Calu3 (cell line): ENCODE results near the gene GPR15. TPM values are rescaled to one million over a fixed set of nuclear protein-coding genes. Genes with fewer than 3 reads are reported as not detected.

Source experiments
- BruUV-seq: library from RNA; stranded (reverse); fragments of 400-500 nt; replicated peaks from 2 replicates; lab custom pipeline; 2021; lab: Mats Ljungman, UMichigan
- CTCF ChIA-PET: fragments of 300-600 bp; sonication (Branson Sonifier 250); formaldehyde crosslinking; loops from one replicate; lab custom pipeline; 2022; ENCODE audit warnings: antibody characterized with exemption; lab: Charles Lee
- DNase-seq: peaks from one replicate; pipeline ENCODE4 v3.0.0; 2022
- H3K27ac Mint-ChIP-seq: one replicate; pipeline ENCODE4 v1.8.0; 2022; ENCODE audit warnings: mixed read lengths; ENCODE audit not compliant: unreplicated experiment
- H3K27me3 Mint-ChIP-seq: one replicate; pipeline ENCODE4 v1.8.0; 2022; ENCODE audit warnings: mixed read lengths; ENCODE audit not compliant: unreplicated experiment
- H3K36me3 Mint-ChIP-seq: one replicate; pipeline ENCODE4 v1.8.0; 2022; ENCODE audit warnings: mild to moderate bottlenecking, moderate library complexity, mixed read lengths; ENCODE audit not compliant: insufficient read depth, unreplicated experiment
- H3K4me1 Mint-ChIP-seq: one replicate; pipeline ENCODE4 v1.8.0; 2022; ENCODE audit warnings: mild to moderate bottlenecking, low read depth, mixed read lengths; ENCODE audit not compliant: unreplicated experiment
- H3K4me3 Mint-ChIP-seq: one replicate; pipeline ENCODE4 v1.8.0; 2022; ENCODE audit warnings: mild to moderate bottlenecking, low read depth, moderate library complexity, mixed read lengths; ENCODE audit not compliant: unreplicated experiment
- H3K9me3 Mint-ChIP-seq: one replicate; pipeline ENCODE4 v1.8.0; 2022; ENCODE audit warnings: low read depth, mixed read lengths; ENCODE audit not compliant: unreplicated experiment
- intact Hi-C: fragments of 100-400 bp; cut with micrococcal nuclease; formaldehyde crosslinking; loops from one replicate; pipeline ENCODE4 v1.10.0; 2022; ENCODE audit not compliant: unreplicated experiment
- total RNA-seq: library from RNA; stranded (reverse); gene quantifications from 2 replicates; pipeline ENCODE4 v1.2.3, GENCODE V29; 2022
- TF ChIP-seq, protein P1 (sequence below): fragments of 200-600 bp; IDR thresholded peaks from one replicate; pipeline ENCODE4 v1.8.0; 2022; ENCODE audit warnings: antibody characterized with exemption; ENCODE audit not compliant: unreplicated experiment

Gene GPR15
- total RNA-seq, 1 experiment from 2014 or later: not detected

DNA sequence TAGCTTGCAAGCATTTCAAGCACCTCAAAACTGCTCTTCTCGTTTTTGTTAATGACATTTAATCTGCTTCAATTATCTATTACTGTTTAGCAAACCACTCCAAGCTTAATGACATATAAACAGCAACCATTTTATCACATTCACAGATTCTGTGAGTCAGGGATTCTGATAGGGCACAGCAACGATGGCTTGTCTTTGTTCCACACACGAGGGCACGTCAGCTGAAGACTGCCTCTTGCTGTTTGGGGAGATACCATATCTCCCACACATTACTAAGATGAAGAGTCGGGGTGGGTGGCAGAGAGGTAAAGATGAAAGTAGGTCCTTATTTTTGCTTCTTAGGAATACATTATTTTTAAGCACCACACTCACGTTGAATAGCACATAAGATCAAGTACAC is 42.4 kb downstream of the GPR15 start:
- intact Hi-C loops: no loop called here
- Mint-ChIP-seq H3K4me1 (peaks cover 13% of the 10 kb centered on the region), H3K27ac (no peak overlapping the region), H3K9me3 (no peaks in the 10 kb centered on the region), H3K27me3 (no peaks in the 10 kb centered on the region), H3K36me3 (no peaks in the 10 kb centered on the region), H3K4me3 (no peak overlapping the region)
- TF ChIP-seq, protein P1, sequence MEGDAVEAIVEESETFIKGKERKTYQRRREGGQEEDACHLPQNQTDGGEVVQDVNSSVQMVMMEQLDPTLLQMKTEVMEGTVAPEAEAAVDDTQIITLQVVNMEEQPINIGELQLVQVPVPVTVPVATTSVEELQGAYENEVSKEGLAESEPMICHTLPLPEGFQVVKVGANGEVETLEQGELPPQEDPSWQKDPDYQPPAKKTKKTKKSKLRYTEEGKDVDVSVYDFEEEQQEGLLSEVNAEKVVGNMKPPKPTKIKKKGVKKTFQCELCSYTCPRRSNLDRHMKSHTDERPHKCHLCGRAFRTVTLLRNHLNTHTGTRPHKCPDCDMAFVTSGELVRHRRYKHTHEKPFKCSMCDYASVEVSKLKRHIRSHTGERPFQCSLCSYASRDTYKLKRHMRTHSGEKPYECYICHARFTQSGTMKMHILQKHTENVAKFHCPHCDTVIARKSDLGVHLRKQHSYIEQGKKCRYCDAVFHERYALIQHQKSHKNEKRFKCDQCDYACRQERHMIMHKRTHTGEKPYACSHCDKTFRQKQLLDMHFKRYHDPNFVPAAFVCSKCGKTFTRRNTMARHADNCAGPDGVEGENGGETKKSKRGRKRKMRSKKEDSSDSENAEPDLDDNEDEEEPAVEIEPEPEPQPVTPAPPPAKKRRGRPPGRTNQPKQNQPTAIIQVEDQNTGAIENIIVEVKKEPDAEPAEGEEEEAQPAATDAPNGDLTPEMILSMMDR: no peak
- no TSS peak for BruUV-seq
- CTCF ChIA-PET: no interaction called here
- DNase-seq: no peak

DNA sequence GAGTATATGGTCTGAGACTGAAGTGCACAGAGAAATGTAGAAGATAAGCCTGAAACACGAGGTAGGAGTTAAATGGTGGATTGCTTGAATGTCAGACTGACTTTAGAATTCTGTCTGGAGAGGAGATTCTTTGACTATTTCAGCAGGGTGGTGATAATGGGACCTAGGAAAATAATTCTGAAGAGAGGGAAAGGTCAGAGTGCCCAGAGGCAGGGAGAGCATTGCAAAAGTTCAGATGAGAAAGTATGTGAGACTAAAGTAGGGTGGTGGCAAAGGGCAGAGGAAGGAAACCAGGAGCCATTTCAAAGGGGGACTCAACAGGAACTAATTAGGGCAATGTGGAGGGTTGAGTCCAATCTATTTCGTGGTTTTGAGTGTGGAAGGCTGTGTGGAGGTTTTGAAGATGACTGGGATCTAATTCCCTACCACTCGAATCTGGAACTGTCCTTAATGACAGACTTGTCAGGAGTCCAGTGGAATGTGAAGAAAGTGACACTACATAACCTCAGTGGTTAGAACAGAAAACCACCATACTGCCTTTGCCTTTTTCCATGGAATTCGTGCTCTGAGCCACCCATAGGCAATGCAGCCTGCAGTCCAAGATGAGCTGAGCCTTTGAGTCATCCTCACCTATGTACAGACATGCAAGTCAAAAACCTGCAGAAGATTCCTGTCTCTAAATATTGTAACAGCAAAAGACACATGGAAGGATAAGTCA is 45.6 kb downstream of the GPR15 start:
- H3K4me3 Mint-ChIP-seq: no peak overlapping the region
- no peak for DNase-seq
- peaks cover 6% of the 10 kb centered on the region for H3K36me3 Mint-ChIP-seq
- CTCF ChIA-PET: no interaction called here
- no TSS peak for BruUV-seq
- no peak overlapping the region for H3K27ac Mint-ChIP-seq
- H3K27me3 Mint-ChIP-seq: no peaks in the 10 kb centered on the region
- intact Hi-C loops: no loop called here
- TF ChIP-seq, protein P1: no peak
- peaks cover 13% of the 10 kb centered on the region for H3K4me1 Mint-ChIP-seq
- H3K9me3 Mint-ChIP-seq: no peaks in the 10 kb centered on the region

DNA sequence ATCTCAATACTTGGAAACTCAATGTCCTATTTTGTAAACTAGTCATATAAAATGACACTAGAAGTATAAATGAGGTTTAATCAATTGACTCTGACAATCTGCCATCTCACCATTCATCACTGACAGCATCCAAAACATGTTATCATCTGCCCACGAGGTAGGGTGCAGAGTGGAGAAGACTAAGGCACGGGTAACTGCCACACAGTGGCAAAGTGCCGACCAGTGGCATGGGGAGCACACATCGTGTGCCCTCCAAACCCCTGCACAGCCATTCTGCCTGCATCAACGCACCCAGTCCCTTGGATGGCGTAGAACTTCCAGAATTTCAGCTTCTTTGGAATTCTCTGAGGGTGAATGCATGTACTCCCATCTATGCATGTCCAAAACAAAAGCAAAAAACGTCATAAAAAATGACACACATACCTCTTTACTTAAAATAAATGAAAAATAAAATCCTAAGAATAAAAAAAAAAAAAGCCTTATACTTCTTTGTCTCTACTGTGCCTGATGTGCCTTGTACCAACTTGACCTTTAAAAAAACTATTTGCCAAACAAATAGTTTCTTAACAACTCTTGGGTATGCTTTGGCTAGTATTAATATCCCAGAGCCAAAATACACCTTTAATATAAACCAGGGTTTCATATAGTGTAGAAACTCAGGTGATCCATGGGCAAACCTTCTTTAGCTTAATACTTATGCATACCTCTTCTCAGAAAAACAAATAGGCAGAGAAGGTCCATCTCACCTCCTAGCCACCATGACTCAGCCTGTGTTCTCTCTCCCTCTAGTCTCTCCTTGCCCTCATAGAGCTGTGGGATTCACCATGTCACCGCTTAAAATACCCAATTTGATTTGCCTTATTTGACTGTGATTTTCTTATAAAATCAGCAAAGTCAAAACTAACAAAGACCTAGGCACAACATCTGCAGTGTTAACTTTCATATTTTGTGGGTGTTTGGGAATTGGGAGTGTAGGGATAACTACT is 48.9 kb downstream of the GPR15 start:
- Mint-ChIP-seq H3K4me3 (no peak overlapping the region), H3K36me3 (peaks cover 6% of the 10 kb centered on the region), H3K27me3 (no peaks in the 10 kb centered on the region), H3K27ac (no peak overlapping the region), H3K4me1 (peaks cover 9% of the 10 kb centered on the region), H3K9me3 (no peaks in the 10 kb centered on the region)
- intact Hi-C loops: no loop called here
- CTCF ChIA-PET: interaction anchor here (0.7 kb wide), 1 partner anchor 92 kb away, joined by 3 read pairs; no protein-coding TSS in a partner anchor
- no TSS peak for BruUV-seq
- DNase-seq: no peak
- TF ChIP-seq, protein P1: no peak

DNA sequence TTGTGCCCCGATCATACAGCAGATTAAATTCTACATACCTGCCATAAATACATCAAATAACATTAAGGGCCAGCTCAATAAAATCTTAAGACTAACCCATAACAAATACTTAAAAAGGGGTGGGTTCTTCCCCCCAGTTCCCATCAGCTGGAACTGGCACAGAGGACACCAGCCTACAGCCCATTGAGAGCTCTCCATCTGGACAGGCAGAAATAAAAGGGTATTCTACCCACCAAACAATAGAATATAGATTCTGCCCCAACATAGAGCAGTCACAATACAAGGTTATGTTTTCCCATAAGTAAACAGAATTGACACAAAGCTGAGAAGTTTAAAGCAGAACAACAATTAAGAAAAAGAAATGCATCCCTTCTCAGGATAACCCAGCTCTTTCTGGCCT is 49.7 kb downstream of the GPR15 start:
- no TSS peak for BruUV-seq
- Mint-ChIP-seq H3K4me3 (no peak overlapping the region), H3K9me3 (no peaks in the 10 kb centered on the region), H3K27me3 (no peaks in the 10 kb centered on the region), H3K27ac (no peak overlapping the region), H3K36me3 (peaks cover 6% of the 10 kb centered on the region), H3K4me1 (peaks cover 9% of the 10 kb centered on the region)
- CTCF ChIA-PET: no interaction called here
- no peak for DNase-seq
- TF ChIP-seq, protein P1: no peak
- intact Hi-C loops: no loop called here
